ENCODE results near the gene WDR11.
A peak's percentile ranks its signal among the peaks of the same experiment; 100 is the strongest.

WDR11 gene

GRCh38 chr10:120850911-120851865 lies at the start of gene WDR11:
Gene WDR11, plus strand, starts transcription at chr10:120851362. Its CDS starts 59 bp downstream, at chr10:120851421.
- DNase-seq = peak; percentile 70

- no peak for DNase-seq
Observed at GRCh38 chr10:120802935-120803334, 48.2 kb upstream of the WDR11 start.

GRCh38 chr10:120803972-120804371 lies 47.2 kb upstream of the WDR11 start:
- no peak for DNase-seq

- no peak for DNase-seq
Observed at GRCh38 chr10:120805014-120805812, 45.9 kb upstream of the WDR11 start.

- no peak for DNase-seq
Observed at GRCh38 chr10:120806081-120806480, 45.1 kb upstream of the WDR11 start.

- DNase-seq = peak; percentile 2
Observed at GRCh38 chr10:120810298-120810697, 40.9 kb upstream of the WDR11 start.

GRCh38 chr10:120813085-120813484 lies 38.1 kb upstream of the WDR11 start:
- no peak for DNase-seq

- peak; percentile 20 for DNase-seq
Observed at GRCh38 chr10:120818301-120818700, 32.9 kb upstream of the WDR11 start.

GRCh38 chr10:120819366-120819765 lies 31.8 kb upstream of the WDR11 start:
- peak; percentile 97 for DNase-seq

- DNase-seq = peak; percentile 59
Observed at GRCh38 chr10:120823266-120823665, 27.9 kb upstream of the WDR11 start.

- DNase-seq = peak; percentile 67
Observed at GRCh38 chr10:120824881-120825309, 26.3 kb upstream of the WDR11 start.

GRCh38 chr10:120825878-120826769 lies 25.0 kb upstream of the WDR11 start:
- DNase-seq = no peak

- DNase-seq = no peak
Observed at GRCh38 chr10:120827251-120827875, 23.8 kb upstream of the WDR11 start.

GRCh38 chr10:120828763-120829319 lies 22.3 kb upstream of the WDR11 start:
- DNase-seq = no peak

- DNase-seq = no peak
Observed at GRCh38 chr10:120832106-120832505, 19.1 kb upstream of the WDR11 start.

- DNase-seq = no peak
Observed at GRCh38 chr10:120833222-120833928, 17.8 kb upstream of the WDR11 start.

GRCh38 chr10:120835603-120836002 lies 15.6 kb upstream of the WDR11 start:
- no peak for DNase-seq

GRCh38 chr10:120838941-120839340 lies 12.2 kb upstream of the WDR11 start:
- no peak for DNase-seq

GRCh38 chr10:120841522-120842189 lies 9.5 kb upstream of the WDR11 start:
- DNase-seq = no peak

GRCh38 chr10:120854388-120854787 lies 3.2 kb downstream of the WDR11 start:
- DNase-seq = no peak

Data from NCI-H446 treated with DMSO at 0.1 percent for 48 hours (cell line).